ENCODE measurements around the gene CLIC1. TPM values are rescaled to one million over a fixed set of nuclear protein-coding genes. Genes with fewer than 3 reads are reported as not detected.

CLIC1 gene
- total RNA-seq, 1 experiment from 2014 or later, result 432 TPM

DNA sequence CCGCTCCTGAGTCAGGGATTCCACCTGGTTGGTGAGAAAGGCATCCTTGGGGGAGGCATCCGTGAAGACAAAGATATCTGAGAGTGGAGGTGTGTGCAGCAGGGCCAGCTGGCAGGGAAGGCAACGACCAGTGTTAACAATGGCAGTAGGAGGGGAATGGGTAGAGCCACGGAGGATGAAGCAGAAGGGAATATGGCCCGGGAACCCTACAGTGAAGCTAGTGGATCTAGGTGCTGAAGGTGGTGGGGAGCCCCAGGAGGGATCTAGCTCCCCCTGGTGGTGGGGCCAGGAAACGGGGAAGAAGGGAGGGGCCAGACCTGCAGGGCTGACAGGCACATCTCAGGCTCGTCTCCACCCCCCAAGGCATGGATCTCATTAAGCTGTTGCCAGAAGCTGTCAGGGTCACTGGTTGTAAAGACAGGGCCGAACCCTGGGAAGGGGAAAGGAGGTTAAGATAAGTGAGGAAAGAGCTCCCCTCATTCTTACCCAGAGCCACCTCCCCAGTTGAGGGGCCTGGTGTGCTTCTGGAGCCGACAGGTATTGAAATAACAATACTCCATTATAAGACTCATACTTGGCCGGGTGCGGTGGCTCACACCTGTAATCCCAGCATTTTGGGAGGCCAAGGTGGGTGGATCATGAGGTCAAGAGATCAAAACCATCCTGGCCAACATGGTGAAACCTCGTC, 33.5 kb upstream of the CLIC1 start:
- peak; percentile 86 for ATAC-seq
- H3K9ac ChIP-seq (ENCODE audit: low read length), result no peak overlapping the region
- no TSS peak for BruUV-seq (replicated peaks)
- DNase-seq (ENCODE audit: low read depth, low spot score), result peak; percentile 42
- TF ChIP-seq CTCF (IDR thresholded peaks at IDR 0.05 in 2 of 3, conservative IDR thresholded peaks at IDR 0.05 in 1 of 3; ENCODE audit: borderline replicate concordance in 1 of 3, insufficient read depth in 1 of 3, low read depth in 2 of 3, low read length in 2 of 3) (peak in 2 of 3 experiments; percentile 95 to 97; a peak in 4 of 6 replicates), EZH2 (IDR thresholded peaks at IDR 0.05) (no peak), ZFX (IDR thresholded peaks at IDR 0.05) (no peak)
- intact Hi-C loops (cut with micrococcal nuclease), result loop anchor here (1.0 to 5.0 kb wide), 2 partner anchors 90 to 1027 kb away; no protein-coding TSS in a partner anchor
- ChIA-PET CTCF (interaction anchor here (0.6 to 2.2 kb wide), 24 partner anchors 8 to 153 kb away, joined by 3 to 25 read pairs (median 5); partner anchors contain the start of genes ABHD16A, BAG6, DDAH2 and EHMT2), POLR2A (interaction anchor here (0.7 to 2.1 kb wide), 6 partner anchors 32 to 60 kb away, joined by 3 to 18 read pairs (median 4); partner anchors contain the start of genes CLIC1, HSPA1B and LY6G6D), RAD21 (ENCODE audit: low non-redundant PET in 1 of 2, low total read pairs in 2 of 2, uncharacterized antibody in 2 of 2, unreplicated experiment in 2 of 2) (interaction anchor here (1.0 to 1.4 kb wide), 4 partner anchors 31 to 90 kb away, joined by 3 to 6 read pairs (median 3); no protein-coding TSS in a partner anchor)
- no peak overlapping the region for H3K27ac ChIP-seq (ENCODE audit: low read depth, low read length)
- H3K9me2 ChIP-seq (ENCODE audit: insufficient read depth), result no peaks in the 10 kb centered on the region
- H3K79me2 ChIP-seq (ENCODE audit: insufficient read depth, low read length), result no peaks in the 10 kb centered on the region
- H3K4me1 ChIP-seq (ENCODE audit: control insufficient read depth in 1 of 2, insufficient read depth in 2 of 2, low read length in 2 of 2), result peaks cover 17 to 38% of the 10 kb centered on the region in 2 experiments
- no peaks in the 10 kb centered on the region for H3K36me3 ChIP-seq (ENCODE audit: control insufficient read depth in 1 of 2, insufficient read depth in 2 of 2, low read length in 2 of 2)
- no peak overlapping the region for H3K4me3 ChIP-seq (replicated peaks in 1 of 2; ENCODE audit: low read depth in 1 of 2, low read length in 2 of 2)
- no peak overlapping the region for H2AFZ ChIP-seq (ENCODE audit: low read depth, low read length, poor library complexity, severe bottlenecking)
- H3K4me2 ChIP-seq (ENCODE audit: low read length), result peak overlapping the region; percentile 14; the same call in 1 of the 2 replicates
- H3K27me3 ChIP-seq (ENCODE audit: insufficient read depth, low read length), result no peaks in the 10 kb centered on the region
- no peaks in the 10 kb centered on the region for H4K20me1 ChIP-seq (ENCODE audit: insufficient read depth)
- no peaks in the 10 kb centered on the region for H3K9me3 ChIP-seq (ENCODE audit: control insufficient read depth in 1 of 2, insufficient read depth in 1 of 2, low read depth in 1 of 2, low read length in 2 of 2)

Data from HCT116 (cell line).